ENCODE measurements around the gene GNA14.

Gene GNA14

DNA sequence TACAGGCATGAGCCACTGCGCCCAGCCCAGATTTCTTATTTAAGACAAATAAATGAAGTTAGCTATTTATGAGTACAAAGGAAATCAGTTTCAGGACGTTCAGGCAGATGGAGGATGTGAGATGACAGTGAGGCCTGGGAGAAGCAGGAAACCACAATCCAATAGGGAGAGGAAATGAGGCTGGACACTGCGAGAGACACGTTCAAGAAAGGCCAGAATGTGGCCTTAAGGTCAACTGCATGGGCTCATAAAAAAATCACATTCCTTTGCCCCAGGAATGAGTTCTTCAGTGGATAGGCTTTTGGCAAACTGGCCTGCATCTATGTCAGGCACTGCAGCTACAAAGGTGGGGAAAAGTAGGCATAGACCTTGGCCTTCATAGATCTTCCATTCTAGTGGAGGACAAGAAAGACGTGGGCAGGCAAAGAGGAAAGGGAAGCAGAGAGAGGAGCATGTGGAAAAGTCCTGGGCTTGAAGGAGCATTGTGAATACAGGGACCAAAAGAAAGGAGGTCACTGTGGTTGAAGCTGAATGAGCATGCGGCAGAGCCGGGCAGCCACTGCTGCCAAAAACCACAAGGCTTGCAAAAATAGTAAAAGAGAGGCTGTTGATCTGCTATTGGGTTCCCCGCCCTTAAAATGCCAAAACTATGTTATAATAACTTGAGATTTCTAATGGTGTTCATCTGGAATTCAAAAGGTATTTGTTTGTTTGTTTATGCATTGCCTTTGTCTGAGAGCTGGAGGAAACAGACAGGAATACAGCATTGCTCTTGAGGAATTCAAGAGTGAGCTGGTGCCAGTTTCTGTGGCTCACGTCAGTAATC is 133.0 kb downstream of the GNA14 start:
- no peaks in the 10 kb centered on the region for H3K79me2 ChIP-seq (ENCODE audit: low read length)
- H3K4me1 ChIP-seq (ENCODE audit: low read length) = no peaks in the 10 kb centered on the region
- no peak overlapping the region for H3K9ac ChIP-seq (ENCODE audit: low read length)
- H3K9me3 ChIP-seq (ENCODE audit: insufficient read depth, low read length) = no peaks in the 10 kb centered on the region
- TF ChIP-seq CTCF (IDR thresholded peaks at IDR 0.05; ENCODE audit: low read depth, low read length) (no peak), EZH2phosphoT487 (IDR thresholded peaks at IDR 0.05; ENCODE audit: low read depth) (no peak)
- no peaks in the 10 kb centered on the region for H4K20me1 ChIP-seq (ENCODE audit: insufficient read depth, low read length)
- H3K27me3 ChIP-seq (ENCODE audit: low read depth, low read length) = no peaks in the 10 kb centered on the region
- H3K4me3 ChIP-seq (ENCODE audit: low read length) = no peak overlapping the region
- H3K36me3 ChIP-seq (replicated peaks; ENCODE audit: low read depth, low read length) = no peaks in the 10 kb centered on the region
- no peak overlapping the region for H3K27ac ChIP-seq (ENCODE audit: low read length)
- H2AFZ ChIP-seq (ENCODE audit: low read depth, low read length) = no peak overlapping the region
- no peak overlapping the region for H3K4me2 ChIP-seq (ENCODE audit: low read length)

- no peak overlapping the region for H3K4me3 ChIP-seq (ENCODE audit: low read length)
- H3K27me3 ChIP-seq (ENCODE audit: low read depth, low read length) = no peaks in the 10 kb centered on the region
- no peak for TF ChIP-seq EZH2phosphoT487 (IDR thresholded peaks at IDR 0.05; ENCODE audit: low read depth)
- no peak for TF ChIP-seq CTCF (IDR thresholded peaks at IDR 0.05; ENCODE audit: low read depth, low read length)
- no peaks in the 10 kb centered on the region for H4K20me1 ChIP-seq (ENCODE audit: insufficient read depth, low read length)
- H3K79me2 ChIP-seq (ENCODE audit: low read length) = no peaks in the 10 kb centered on the region
- H3K36me3 ChIP-seq (replicated peaks; ENCODE audit: low read depth, low read length) = no peaks in the 10 kb centered on the region
- H2AFZ ChIP-seq (ENCODE audit: low read depth, low read length) = no peak overlapping the region
- H3K9me3 ChIP-seq (ENCODE audit: insufficient read depth, low read length) = no peaks in the 10 kb centered on the region
- no peak overlapping the region for H3K4me2 ChIP-seq (ENCODE audit: low read length)
- no peaks in the 10 kb centered on the region for H3K4me1 ChIP-seq (ENCODE audit: low read length)
- H3K27ac ChIP-seq (ENCODE audit: low read length) = no peak overlapping the region
- H3K9ac ChIP-seq (ENCODE audit: low read length) = no peak overlapping the region
These were observed 134.7 kb downstream of the GNA14 start for GRCh38 chr9:77513457-77513856.

- H3K4me2 ChIP-seq (ENCODE audit: low read length) = no peak overlapping the region
- no peak overlapping the region for H2AFZ ChIP-seq (ENCODE audit: low read depth, low read length)
- no peaks in the 10 kb centered on the region for H3K9me3 ChIP-seq (ENCODE audit: insufficient read depth, low read length)
- no peak overlapping the region for H3K9ac ChIP-seq (ENCODE audit: low read length)
- no peak overlapping the region for H3K4me3 ChIP-seq (ENCODE audit: low read length)
- no peaks in the 10 kb centered on the region for H3K27me3 ChIP-seq (ENCODE audit: low read depth, low read length)
- no peaks in the 10 kb centered on the region for H4K20me1 ChIP-seq (ENCODE audit: insufficient read depth, low read length)
- TF ChIP-seq EZH2phosphoT487 (IDR thresholded peaks at IDR 0.05; ENCODE audit: low read depth) = no peak
- no peak for TF ChIP-seq CTCF (IDR thresholded peaks at IDR 0.05; ENCODE audit: low read depth, low read length)
- no peaks in the 10 kb centered on the region for H3K79me2 ChIP-seq (ENCODE audit: low read length)
- no peaks in the 10 kb centered on the region for H3K36me3 ChIP-seq (replicated peaks; ENCODE audit: low read depth, low read length)
- no peak overlapping the region for H3K27ac ChIP-seq (ENCODE audit: low read length)
- no peaks in the 10 kb centered on the region for H3K4me1 ChIP-seq (ENCODE audit: low read length)
These were observed 135.2 kb downstream of the GNA14 start for GRCh38 chr9:77512876-77513275.

- Histone ChIP-seq H3K4me3 (ENCODE audit: low read length) (no peak overlapping the region), H3K79me2 (ENCODE audit: low read length) (no peaks in the 10 kb centered on the region), H3K9ac (ENCODE audit: low read length) (no peak overlapping the region), H4K20me1 (ENCODE audit: insufficient read depth, low read length) (no peaks in the 10 kb centered on the region), H3K4me1 (ENCODE audit: low read length) (no peaks in the 10 kb centered on the region), H3K27me3 (ENCODE audit: low read depth, low read length) (no peaks in the 10 kb centered on the region), H3K36me3 (replicated peaks; ENCODE audit: low read depth, low read length) (no peaks in the 10 kb centered on the region), H3K27ac (ENCODE audit: low read length) (no peak overlapping the region), H2AFZ (ENCODE audit: low read depth, low read length) (no peak overlapping the region), H3K9me3 (ENCODE audit: insufficient read depth, low read length) (no peaks in the 10 kb centered on the region), H3K4me2 (ENCODE audit: low read length) (no peak overlapping the region)
- TF ChIP-seq CTCF (IDR thresholded peaks at IDR 0.05; ENCODE audit: low read depth, low read length) (no peak), EZH2phosphoT487 (IDR thresholded peaks at IDR 0.05; ENCODE audit: low read depth) (no peak)
These were observed 136.6 kb downstream of the GNA14 start for GRCh38 chr9:77511525-77511924.
